M059J (cell line): ENCODE results near the gene GALNT17. TPM values are rescaled to one million over a fixed set of nuclear protein-coding genes. Genes with fewer than 3 reads are reported as not detected.
"Not testable (repeated sequence)": the region's sequence is repeated elsewhere in the genome, so short reads cannot be mapped to it uniquely, and the experiment has no call there.

Source experiments
- DNase-seq: peaks from one replicate; pipeline ENCODE4 v3.0.0-alpha.2; 2012; ENCODE audit warnings: low read depth
- total RNA-seq: library from RNA; depleted of rRNA; stranded (reverse); fragments of >200 nt; shearing (Covaris generic); gene quantifications from 2 replicates; pipeline ENCODE4 v1.2.3, GENCODE V29; 2014

The GALNT17 gene
- total RNA-seq, 1 experiment from 2014 or later: not detected

- DNase-seq: no peak
Observed at GRCh38 chr7:71236230-71237105, 104.5 kb downstream of the GALNT17 start.

- DNase-seq: peak; percentile 5
Observed at GRCh38 chr7:71237945-71238344, 106.0 kb downstream of the GALNT17 start.

GRCh38 chr7:71238581-71239295 lies 106.8 kb downstream of the GALNT17 start:
- DNase-seq: no peak

GRCh38 chr7:71239586-71240268 lies 107.8 kb downstream of the GALNT17 start:
- no peak for DNase-seq

GRCh38 chr7:71243736-71244410 lies 111.9 kb downstream of the GALNT17 start:
- no peak for DNase-seq

- no peak for DNase-seq
Observed at GRCh38 chr7:71245038-71245437, 113.1 kb downstream of the GALNT17 start.

- peak; percentile 18 for DNase-seq
Observed at GRCh38 chr7:71251706-71252105, 119.8 kb downstream of the GALNT17 start.

GRCh38 chr7:71254751-71255150 lies 122.8 kb downstream of the GALNT17 start:
- no peak for DNase-seq

GRCh38 chr7:71255537-71256178 lies 123.7 kb downstream of the GALNT17 start:
- DNase-seq: no peak

- DNase-seq: no peak
Observed at GRCh38 chr7:71261066-71261465, 129.1 kb downstream of the GALNT17 start.

GRCh38 chr7:71262834-71263233 lies 130.9 kb downstream of the GALNT17 start:
- DNase-seq: not testable (repeated sequence)

- DNase-seq: no peak
Observed at GRCh38 chr7:71264005-71264404, 132.1 kb downstream of the GALNT17 start.

GRCh38 chr7:71266912-71267311 lies 135.0 kb downstream of the GALNT17 start:
- DNase-seq: no peak

GRCh38 chr7:71267734-71268469 lies 136.0 kb downstream of the GALNT17 start:
- no peak for DNase-seq

- no peak for DNase-seq
Observed at GRCh38 chr7:71270558-71270957, 138.6 kb downstream of the GALNT17 start.

- DNase-seq: no peak
Observed at GRCh38 chr7:71271203-71271602, 139.3 kb downstream of the GALNT17 start.

- DNase-seq: no peak
Observed at GRCh38 chr7:71272509-71273490, 140.9 kb downstream of the GALNT17 start.

GRCh38 chr7:71278257-71278656 lies 146.3 kb downstream of the GALNT17 start:
- no peak for DNase-seq

- DNase-seq: no peak
Observed at GRCh38 chr7:71281261-71281660, 149.3 kb downstream of the GALNT17 start.
